Mesodermal cell (in vitro differentiated cells): ENCODE measurements around the gene PIGP.

Source experiments
- H3K27ac ChIP-seq: 2 replicates; pipeline ENCODE4 v1.7.0; 2013; ENCODE audit warnings: mild to moderate bottlenecking, low read depth, low read length, moderate library complexity; ENCODE audit not compliant: severe bottlenecking
- H3K36me3 ChIP-seq: 2 replicates; pipeline ENCODE4 v1.7.1; 2013; ENCODE audit warnings: mild to moderate bottlenecking, low read length, moderate library complexity; ENCODE audit not compliant: control insufficient read depth, insufficient read depth
- H3K4me1 ChIP-seq: one replicate; pipeline ENCODE4 v1.7.1; 2013; ENCODE audit warnings: mild to moderate bottlenecking, low read length; ENCODE audit not compliant: insufficient read depth, control insufficient read depth, poor library complexity, severe bottlenecking
- H3K4me3 ChIP-seq: 2 replicates; pipeline ENCODE4 v1.7.0; 2013; ENCODE audit warnings: low read length, control low read depth, mild to moderate bottlenecking; ENCODE audit not compliant: insufficient read depth, poor library complexity, severe bottlenecking; ENCODE audit errors: extremely low read depth
- H3K9me3 ChIP-seq: 2 replicates; pipeline ENCODE4 v1.7.1; 2013; ENCODE audit warnings: mild to moderate bottlenecking, low read length, moderate library complexity; ENCODE audit not compliant: control insufficient read depth
- WGBS, 2 experiments: methylation state at CpG; one replicate each; pipeline ENCODE4 v1.1.5; 2013; ENCODE audit warnings: missing lambda C conversion rate in 2 of 2; ENCODE audit not compliant: insufficient coverage in 2 of 2; 5-methylcytosine and 5-hydroxymethylcytosine counted together

The PIGP gene

GRCh38 chr21:37017951-37018679 lies 54.8 kb downstream of the PIGP start:
- Histone ChIP-seq H3K4me3 (no peak overlapping the region), H3K4me1 (no peaks in the 10 kb centered on the region), H3K27ac (no peak overlapping the region), H3K36me3 (no peaks in the 10 kb centered on the region), H3K9me3 (no peaks in the 10 kb centered on the region)
- WGBS, 2 experiments: 81 to 86% methylated on average over 9 to 10 of the region's 13 CpGs
